BLaER1 (cell line): ENCODE data around the gene WSB1.

Experiments used
- H3K27ac ChIP-seq: shearing (Covaris generic); formaldehyde crosslinking; 2 replicates; pipeline ENCODE4 v1.8.1; 2022
- H3K27me3 ChIP-seq: shearing (Covaris generic); formaldehyde crosslinking; 2 replicates; pipeline ENCODE4 v1.8.1; 2022
- H3K36me3 ChIP-seq: shearing (Covaris generic); formaldehyde crosslinking; 2 replicates; pipeline ENCODE4 v1.8.1; 2022
- H3K4me1 ChIP-seq: shearing (Covaris generic); formaldehyde crosslinking; 2 replicates; pipeline ENCODE4 v1.8.1; 2022
- H3K4me2 ChIP-seq: shearing (Covaris generic); formaldehyde crosslinking; 2 replicates; pipeline ENCODE4 v1.8.1; 2022
- H3K4me3 ChIP-seq: shearing (Covaris generic); formaldehyde crosslinking; 2 replicates; pipeline ENCODE4 v1.8.1; 2022
- H3K9ac ChIP-seq: shearing (Covaris generic); formaldehyde crosslinking; 2 replicates; pipeline ENCODE4 v1.8.1; 2022
- H3K9me3 ChIP-seq: shearing (Covaris generic); formaldehyde crosslinking; 2 replicates; pipeline ENCODE4 v1.8.1; 2022
- H4K20me1 ChIP-seq: shearing (Covaris generic); formaldehyde crosslinking; 2 replicates; pipeline ENCODE4 v1.8.1; 2022
- Cebpa-rat ChIP-seq: shearing (Covaris generic); IDR thresholded peaks from 2 replicates; pipeline ENCODE4 v1.8.1; 2022

The WSB1 gene

GRCh38 chr17:27293359-27293897 is 486 bp upstream of the WSB1 start:
- H3K4me3 ChIP-seq, result peak overlapping the region; percentile 81
- peak overlapping the region; percentile 94 for H3K27ac ChIP-seq

DNA sequence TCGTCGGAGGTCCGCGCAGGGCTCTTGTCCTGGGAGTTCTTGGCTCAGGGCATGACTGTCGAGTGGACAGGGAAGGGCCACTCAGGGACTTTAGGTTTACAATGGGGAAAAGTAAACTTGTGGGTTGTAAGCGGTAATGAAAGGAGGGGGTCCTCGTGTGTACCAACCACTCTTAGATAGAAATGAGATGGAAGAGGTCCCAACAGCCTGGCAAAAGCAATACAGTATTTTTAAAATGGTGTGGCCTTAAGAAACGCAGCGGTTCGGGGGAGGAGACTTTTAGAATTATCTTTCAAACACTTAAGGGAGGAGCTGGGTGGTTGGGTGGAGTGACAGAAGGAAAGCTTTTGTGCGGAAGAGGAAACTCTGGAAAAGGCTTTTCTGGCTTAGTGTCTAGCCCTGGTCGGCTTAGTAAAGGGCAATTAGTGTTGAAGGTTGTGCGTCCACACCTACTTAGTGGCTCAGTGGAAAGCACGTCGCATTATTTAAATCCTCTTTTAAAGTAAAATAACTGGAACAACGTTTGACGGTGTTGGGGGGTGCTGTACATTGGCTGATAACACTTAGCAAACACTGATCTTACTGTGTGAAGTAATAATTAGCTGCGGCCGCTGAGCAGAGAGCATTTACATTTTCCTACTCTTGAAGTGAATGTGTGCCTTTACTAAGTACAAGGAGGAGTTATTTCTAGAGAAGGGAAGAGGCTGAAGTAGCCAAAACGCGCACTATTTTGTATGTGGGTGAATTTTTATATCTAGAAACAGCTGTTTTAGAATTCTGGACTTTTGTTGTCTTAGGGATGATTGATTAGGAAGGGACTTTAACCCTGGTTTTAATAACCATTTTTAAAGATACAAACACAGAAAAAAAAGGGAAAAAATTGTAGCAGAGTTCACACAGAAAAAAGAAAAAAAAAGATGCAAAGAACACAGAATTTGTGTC is 1.0 kb downstream of the WSB1 start:
- Histone ChIP-seq H3K27ac (peak overlapping the region; percentile 94), H3K9ac (peak overlapping the region; percentile 97), H3K4me2 (peak overlapping the region; percentile 64), H3K9me3 (no peaks in the 10 kb centered on the region), H3K36me3 (peaks cover 14% of the 10 kb centered on the region), H3K4me3 (peak overlapping the region; percentile 81), H3K4me1 (peaks cover 50% of the 10 kb centered on the region), H4K20me1 (peaks cover 51% of the 10 kb centered on the region), H3K27me3 (no peaks in the 10 kb centered on the region)
- TF ChIP-seq Cebpa-rat, result no peak

More at GRCh38 chr17:27293359-27293897, 486 bp upstream of the WSB1 start:
- H3K4me1 ChIP-seq, result peaks cover 37% of the 10 kb centered on the region
- no peak for TF ChIP-seq Cebpa-rat
- peaks cover 35% of the 10 kb centered on the region for H4K20me1 ChIP-seq
- peak overlapping the region; percentile 64 for H3K4me2 ChIP-seq
- peaks cover 7% of the 10 kb centered on the region for H3K36me3 ChIP-seq
- no peaks in the 10 kb centered on the region for H3K9me3 ChIP-seq
- H3K27me3 ChIP-seq, result no peaks in the 10 kb centered on the region
- peak overlapping the region; percentile 97 for H3K9ac ChIP-seq

- peaks cover 61% of the 10 kb centered on the region for H4K20me1 ChIP-seq
- peaks cover 50% of the 10 kb centered on the region for H3K4me1 ChIP-seq
- H3K27ac ChIP-seq, result peak overlapping the region; percentile 94; the same call in 1 of the 2 replicates
- peak overlapping the region; percentile 81 for H3K4me3 ChIP-seq
- peak overlapping the region; percentile 64 for H3K4me2 ChIP-seq
- H3K9ac ChIP-seq, result peak overlapping the region; percentile 97
- peaks cover 14% of the 10 kb centered on the region for H3K36me3 ChIP-seq
- H3K27me3 ChIP-seq, result no peaks in the 10 kb centered on the region
- no peak for TF ChIP-seq Cebpa-rat
- H3K9me3 ChIP-seq, result no peaks in the 10 kb centered on the region
Measured at GRCh38 chr17:27295945-27296344, 2.0 kb downstream of the WSB1 start.

- Histone ChIP-seq H3K4me2 (peak overlapping the region; percentile 64), H3K36me3 (peaks cover 14% of the 10 kb centered on the region), H3K27ac (peak overlapping the region; percentile 94; the same call in 1 of the 2 replicates), H3K4me3 (peak overlapping the region; percentile 81), H3K27me3 (no peaks in the 10 kb centered on the region), H3K4me1 (peaks cover 50% of the 10 kb centered on the region), H3K9me3 (no peaks in the 10 kb centered on the region), H4K20me1 (peaks cover 66% of the 10 kb centered on the region), H3K9ac (peak overlapping the region; percentile 97)
- no peak for TF ChIP-seq Cebpa-rat
Measured at GRCh38 chr17:27296428-27296979, 2.6 kb downstream of the WSB1 start.

GRCh38 chr17:27299384-27300049 is 5.6 kb downstream of the WSB1 start:
- no peak for TF ChIP-seq Cebpa-rat
- peaks cover 96% of the 10 kb centered on the region for H4K20me1 ChIP-seq
- no peaks in the 10 kb centered on the region for H3K27me3 ChIP-seq

DNA sequence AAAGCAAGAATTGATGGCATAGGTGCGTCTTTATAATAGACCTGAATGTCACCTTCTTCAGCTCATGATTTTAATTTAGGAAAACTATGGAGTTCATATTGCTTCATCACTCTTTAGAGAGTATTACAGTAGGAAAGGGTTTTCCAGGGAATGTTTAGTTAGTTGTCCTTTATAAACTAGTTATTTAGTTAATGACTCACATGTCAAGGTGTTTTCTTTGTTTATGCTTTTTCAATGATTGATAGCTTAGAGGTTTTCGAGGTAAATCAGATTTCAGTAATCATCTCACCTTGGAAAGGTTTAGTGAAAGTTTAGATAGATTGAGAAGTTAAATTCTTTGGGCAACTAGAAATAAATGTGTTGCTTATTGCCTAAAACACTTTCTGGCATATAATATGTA is 9.8 kb downstream of the WSB1 start:
- TF ChIP-seq Cebpa-rat, result no peak
- Histone ChIP-seq H4K20me1 (peaks cover 88% of the 10 kb centered on the region), H3K36me3 (peaks cover 70% of the 10 kb centered on the region), H3K4me1 (peaks cover 11% of the 10 kb centered on the region; the same call in 1 of the 2 replicates), H3K27ac (no peak overlapping the region), H3K9ac (no peak overlapping the region), H3K4me3 (no peak overlapping the region), H3K4me2 (no peak overlapping the region), H3K27me3 (no peaks in the 10 kb centered on the region), H3K9me3 (no peaks in the 10 kb centered on the region)

More at GRCh38 chr17:27299384-27300049, 5.6 kb downstream of the WSB1 start:
- Histone ChIP-seq H3K4me1 (peaks cover 42% of the 10 kb centered on the region), H3K9me3 (no peaks in the 10 kb centered on the region), H3K4me3 (no peak overlapping the region), H3K36me3 (peaks cover 42% of the 10 kb centered on the region), H3K4me2 (peak overlapping the region; percentile 64; the same call in 1 of the 2 replicates), H3K27ac (no peak overlapping the region), H3K9ac (no peak overlapping the region)

DNA sequence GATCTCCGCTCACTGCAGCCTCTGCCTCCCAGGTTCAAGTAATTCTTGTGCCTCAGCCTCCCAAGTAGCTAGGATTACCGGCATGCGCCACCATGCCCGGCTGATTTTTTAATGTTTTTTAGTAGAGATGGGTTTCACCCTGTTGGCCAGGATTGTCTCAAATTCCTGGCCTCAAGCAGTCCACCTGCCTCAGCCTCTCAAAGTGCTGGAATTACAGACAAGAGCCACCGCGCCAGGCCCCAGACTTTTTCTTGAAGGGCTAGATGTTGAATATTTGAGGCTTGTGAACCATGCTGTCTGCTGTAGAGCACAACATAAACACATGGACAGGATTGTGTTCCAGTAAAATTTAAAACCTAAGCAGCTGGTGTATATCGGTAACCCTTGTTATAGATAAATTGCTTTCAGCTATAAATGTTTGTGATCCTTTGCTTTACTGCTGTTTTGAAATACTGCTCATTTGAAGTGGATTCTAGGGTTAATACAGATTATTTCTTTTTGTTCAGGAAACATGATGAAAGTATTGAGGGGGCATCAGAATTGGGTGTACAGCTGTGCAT is 12.4 kb downstream of the WSB1 start:
- Histone ChIP-seq H3K27ac (no peak overlapping the region), H3K36me3 (peaks cover 89% of the 10 kb centered on the region), H3K9ac (no peak overlapping the region), H3K4me2 (no peak overlapping the region), H3K27me3 (no peaks in the 10 kb centered on the region), H3K4me3 (no peak overlapping the region), H3K4me1 (no peaks in the 10 kb centered on the region), H3K9me3 (no peaks in the 10 kb centered on the region), H4K20me1 (peaks cover 69% of the 10 kb centered on the region)
- TF ChIP-seq Cebpa-rat, result no peak

DNA sequence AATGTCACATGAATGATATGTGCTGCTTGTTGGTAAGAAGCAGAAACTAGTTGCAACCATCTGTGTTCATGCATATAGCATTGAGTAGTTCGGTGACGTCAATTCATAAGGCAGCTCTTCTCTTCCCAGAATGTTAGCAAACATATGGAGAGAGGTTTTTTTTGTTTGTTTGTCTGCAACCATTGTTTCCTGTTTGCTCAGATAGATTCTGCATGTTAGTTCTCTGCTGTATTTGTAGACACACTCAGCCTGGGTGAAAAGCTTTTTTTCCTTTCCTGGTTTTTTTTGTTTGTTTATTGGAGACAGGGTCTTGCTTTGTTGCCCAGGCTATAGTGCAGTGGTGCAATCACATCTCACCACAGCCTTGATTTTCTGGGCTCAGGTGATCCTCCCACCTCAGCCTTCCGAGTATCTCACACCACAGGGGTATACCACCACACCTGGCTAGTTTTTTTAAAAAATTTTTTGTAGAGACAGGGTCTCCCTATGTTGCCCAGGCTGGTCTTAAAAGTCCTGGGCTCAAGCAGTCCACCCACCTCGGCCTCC is 16.7 kb downstream of the WSB1 start:
- peaks cover 26% of the 10 kb centered on the region for H4K20me1 ChIP-seq
- no peak for TF ChIP-seq Cebpa-rat

DNA sequence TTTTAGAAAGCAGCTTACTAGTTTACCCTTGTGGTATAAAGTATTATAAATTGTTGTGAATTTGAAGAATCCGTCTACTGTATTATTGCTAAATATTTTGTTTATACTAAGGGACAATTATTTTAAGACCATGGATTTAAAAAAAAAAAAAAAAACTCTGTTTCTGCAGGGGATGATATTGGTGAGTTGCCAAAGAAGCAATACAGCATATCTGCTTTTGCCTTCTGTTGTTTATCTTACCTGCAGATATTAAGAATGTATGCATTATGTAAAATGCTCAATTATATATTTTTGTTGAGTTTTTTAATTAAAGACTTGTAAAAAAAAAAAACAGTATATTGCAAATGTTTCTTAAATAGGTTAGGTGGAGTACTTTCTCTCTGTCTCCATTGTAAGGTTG is 19.4 kb downstream of the WSB1 start:
- Histone ChIP-seq H3K4me3 (no peak overlapping the region), H3K36me3 (peaks cover 98% of the 10 kb centered on the region), H3K4me2 (no peak overlapping the region), H3K4me1 (no peaks in the 10 kb centered on the region), H3K9me3 (no peaks in the 10 kb centered on the region), H3K27me3 (no peaks in the 10 kb centered on the region), H4K20me1 (peaks cover 7% of the 10 kb centered on the region; the same call in 1 of the 2 replicates), H3K9ac (no peak overlapping the region), H3K27ac (no peak overlapping the region)
- TF ChIP-seq Cebpa-rat, result no peak

More for the DNA sequence above, 16.7 kb downstream of the WSB1 start:
- no peaks in the 10 kb centered on the region for H3K4me1 ChIP-seq
- no peak overlapping the region for H3K4me2 ChIP-seq
- H3K9me3 ChIP-seq, result no peaks in the 10 kb centered on the region
- H3K27ac ChIP-seq, result no peak overlapping the region
- no peaks in the 10 kb centered on the region for H3K27me3 ChIP-seq
- no peak overlapping the region for H3K4me3 ChIP-seq
- H3K9ac ChIP-seq, result no peak overlapping the region
- peaks cover 93% of the 10 kb centered on the region for H3K36me3 ChIP-seq
